K562 (cell line): Measurements from ENCODE around the gene JADE2. TPM values are rescaled to one million over a fixed set of nuclear protein-coding genes. Genes with fewer than 3 reads are reported as not detected.
A peak's percentile ranks its signal among the peaks of the same experiment; 100 is the strongest.

ENCODE experiments used
- ATAC-seq: fragments of 200-7000 bp; cut with Tn5 transposase; 3 replicates; pipeline ENCODE4 v1.9.1; 2020; ENCODE audit warnings: moderate library complexity
- BruUV-seq: library from RNA; stranded (reverse); fragments of 400-500 nt; replicated peaks from 2 replicates; lab custom pipeline; 2021; lab: Mats Ljungman, UMichigan
- CTCF ChIA-PET: fragments of 300-600 bp; formaldehyde crosslinking; extraction: SDS; loops from one replicate; lab custom pipeline; 2021; ENCODE audit warnings: low intra/inter-chr PET ratio; lab: Yijun Ruan, JAX
- POLR2A ChIA-PET: fragments of 300-600, 350-650 bp; sonication (Branson Sonifier 250); formaldehyde crosslinking; extraction: SDS; loops from one replicate; lab custom pipeline; 2021; ENCODE audit warnings: antibody characterized with exemption, inconsistent platforms; lab: Yijun Ruan, JAX
- DNase-seq, 4 experiments: peaks; one replicate each; pipeline versions ENCODE4 v3.0.0 to v3.0.0-alpha.2; 2011 to 2018; ENCODE audit warnings: low spot score in 3 of 4, mixed read lengths in 3 of 4; ENCODE audit errors: extremely low read depth in 1 of 4
- FAIRE-seq: peaks from 2 replicates; lab custom pipeline; 2011; peaks lifted over from hg19 to GRCh38; lab: Jason Lieb, UNC
- H2AFZ ChIP-seq: 2 replicates; pipeline ENCODE4 v1.6.0; 2011; ENCODE audit warnings: low read depth, low read length, control low read depth, inconsistent platforms
- H3K27ac ChIP-seq: fragments of 200-600 bp; 3 replicates; pipeline ENCODE4 v1.8.0; 2011; ENCODE audit warnings: low read depth, mild to moderate bottlenecking, control low read depth, inconsistent platforms, low read length, moderate library complexity, mixed read lengths; ENCODE audit errors: extremely low read depth
- H3K27me3 ChIP-seq, 2 experiments: fragments of 300-600 bp in 1 of 2; 2 replicates in 1 of 2; 3 replicates in 1 of 2; pipeline versions ENCODE4 v1.6.0 to v1.8.0; 2011; ENCODE audit warnings: inconsistent platforms in 2 of 2, low read length in 2 of 2, mild to moderate bottlenecking in 1 of 2, mixed read lengths in 1 of 2, moderate library complexity in 1 of 2; ENCODE audit not compliant: control insufficient read depth in 2 of 2, insufficient read depth in 2 of 2
- H3K36me3 ChIP-seq: fragments of 300-600 bp; 3 replicates; pipeline ENCODE4 v1.8.0; 2011; ENCODE audit warnings: mild to moderate bottlenecking, low read length, inconsistent platforms; ENCODE audit not compliant: control insufficient read depth, insufficient read depth
- H3K4me1 ChIP-seq, 2 experiments: fragments of 200-600 bp in 1 of 2; replicated peaks in 1 of 2; 2 replicates in 1 of 2; 3 replicates in 1 of 2; pipeline versions ENCODE4 v1.5.1 to v1.8.0; 2011; ENCODE audit warnings: inconsistent platforms in 2 of 2, low read length in 2 of 2, mild to moderate bottlenecking in 1 of 2, mixed read lengths in 1 of 2, moderate library complexity in 1 of 2; ENCODE audit not compliant: control insufficient read depth in 2 of 2, insufficient read depth in 2 of 2
- H3K4me2 ChIP-seq: 2 replicates; pipeline ENCODE4 v1.6.1; 2011; ENCODE audit warnings: low read length, control low read depth, inconsistent platforms, mixed read lengths; ENCODE audit not compliant: insufficient read depth
- H3K4me3 ChIP-seq: fragments of 200-600 bp; sonication (generic), shearing (Covaris generic); 2 replicates; pipeline ENCODE4 v1.5.1; 2016; ENCODE audit warnings: control low read depth, inconsistent platforms
- H3K79me2 ChIP-seq: fragments of 200-600 bp; 3 replicates; pipeline ENCODE4 v1.8.0; 2011; ENCODE audit warnings: low read length, inconsistent platforms; ENCODE audit not compliant: control insufficient read depth, insufficient read depth
- H3K9ac ChIP-seq, 2 experiments: 2 replicates each; pipeline versions ENCODE4 v1.6.0 to v1.6.1; 2011; ENCODE audit warnings: low read depth in 2 of 2, low read length in 2 of 2, control low read depth in 1 of 2, inconsistent platforms in 1 of 2, mild to moderate bottlenecking in 1 of 2, mixed read lengths in 1 of 2; ENCODE audit not compliant: insufficient read depth in 1 of 2
- H3K9me1 ChIP-seq: one replicate; pipeline ENCODE4 v1.6.0; 2011; ENCODE audit warnings: inconsistent platforms, mild to moderate bottlenecking, low read length, moderate library complexity; ENCODE audit not compliant: control insufficient read depth, insufficient read depth
- H3K9me3 ChIP-seq: replicated peaks from 2 replicates; pipeline ENCODE4 v1.5.1; 2011; ENCODE audit warnings: low read depth, low read length, inconsistent platforms; ENCODE audit not compliant: control insufficient read depth, insufficient read depth
- H4K20me1 ChIP-seq: replicated peaks from 2 replicates; pipeline ENCODE4 v1.6.1; 2011; ENCODE audit warnings: low read length, inconsistent platforms, mixed read lengths; ENCODE audit not compliant: control insufficient read depth, insufficient read depth
- ATF2 ChIP-seq: sonication (generic); formaldehyde crosslinking; IDR thresholded peaks from 2 replicates; pipeline ENCODE4 v1.8.1; 2022; ENCODE audit warnings: missing genetic modification reagents
- ELK1 ChIP-seq: sonication (generic); formaldehyde crosslinking; IDR thresholded peaks from 2 replicates; pipeline ENCODE4 v1.8.1; 2022; ENCODE audit warnings: missing genetic modification reagents
- GABPB2 ChIP-seq: fragments of 250-450 bp; sonication (Bioruptor Pico); conservative IDR thresholded peaks from 2 replicates; pipeline ENCODE4 v1.5.1; 2021; ENCODE audit warnings: mild to moderate bottlenecking
- IFI16 ChIP-seq: fragments of 250-450 bp; sonication (Bioruptor Pico); IDR thresholded peaks from 2 replicates; pipeline ENCODE4 v2.1.2; 2022; ENCODE audit warnings: mild to moderate bottlenecking, inconsistent platforms
- LCOR ChIP-seq: sonication (generic); formaldehyde crosslinking; IDR thresholded peaks from 2 replicates; pipeline ENCODE4 v1.8.0; 2022; ENCODE audit warnings: mild to moderate bottlenecking, missing genetic modification reagents
- MAFF ChIP-seq: IDR thresholded peaks from 2 replicates; pipeline ENCODE4 v1.6.1; 2012; ENCODE audit warnings: low read length, improper control_type of control experiment
- MAFG ChIP-seq: fragments of 450-650 bp; conservative IDR thresholded peaks from 2 replicates; pipeline ENCODE4 v1.6.1; 2016; ENCODE audit warnings: missing genetic modification characterization, missing compliant biosample characterization
- MAFK ChIP-seq: IDR thresholded peaks from 2 replicates; pipeline ENCODE4 v1.6.1; 2011; ENCODE audit warnings: low read length, improper control_type of control experiment
- ZBTB11 ChIP-seq, 3 experiments: fragments of 200-800 bp in 1 of 3; fragments of 250-450 bp in 1 of 3; fragments of 450-650 bp in 1 of 3; sonication (Bioruptor Pico) in 1 of 3; sonication (Bioruptor generic) in 1 of 3; formaldehyde crosslinking in 1 of 3; IDR thresholded peaks; 2 replicates each; pipeline versions ENCODE4 v1.6.1 to v1.8.0; 2016 to 2022; ENCODE audit warnings: mild to moderate bottlenecking in 2 of 3, missing genetic modification characterization in 2 of 3, missing compliant biosample characterization in 1 of 3, moderate library complexity in 1 of 3
- ZBTB9 ChIP-seq: fragments of 450-650 bp; formaldehyde crosslinking; IDR thresholded peaks from 2 replicates; pipeline ENCODE4 v1.4.0; 2020; ENCODE audit warnings: mild to moderate bottlenecking, moderate library complexity
- ZNF212 ChIP-seq: fragments of 450-650 bp; formaldehyde crosslinking; IDR thresholded peaks from 2 replicates; pipeline ENCODE4 v1.4.0; 2020; ENCODE audit warnings: mild to moderate bottlenecking
- ZNF311 ChIP-seq: fragments of 250-450 bp; sonication (Bioruptor Pico); IDR thresholded peaks from 2 replicates; pipeline ENCODE4 v1.4.0; 2020; ENCODE audit warnings: mild to moderate bottlenecking, moderate library complexity
- ZNF584 ChIP-seq: fragments of 200-800 bp; sonication (Bioruptor generic); IDR thresholded peaks from 2 replicates; pipeline ENCODE4 v1.6.1; 2016; ENCODE audit warnings: low read depth, mild to moderate bottlenecking, missing genetic modification characterization, missing compliant biosample characterization
- WGBS: fragments of 100-300 bp; shearing (Covaris generic); methylation state at CpG from one replicate; pipeline ENCODE4 v1.1.6; 2016; ENCODE audit warnings: low coverage, mixed read lengths; ENCODE audit not compliant: insufficient coverage; ENCODE audit errors: missing lambda C conversion rate; 5-methylcytosine and 5-hydroxymethylcytosine counted together
- in situ Hi-C: fragments of 300-500 bp; cut with MboI; formaldehyde crosslinking; loops from 4 replicates; pipeline ENCODE4 v1.15.0; 2018; ENCODE audit warnings: inconsistent platforms, mixed read lengths
- intact Hi-C: fragments of 100-400 bp; cut with micrococcal nuclease; formaldehyde crosslinking; loops from 2 replicates; pipeline ENCODE4 v1.14.2; 2022
- polyA plus RNA-seq, 8 experiments: library from polyadenylated mRNA; depleted of rRNA in 4 of 8; stranded (reverse) in 5 of 8; unstranded in 3 of 8; fragments of >200 nt; fragmentation: Nextera tagmentation in 2 of 8; fragmentation: Illumina TruSeq in 1 of 8; extraction: Ambion mirVana in 2 of 8; extraction: Trizol in 1 of 8; gene quantifications; 2 replicates each; pipeline versions ENCODE4 v1.2.1 to v1.2.3, GENCODE V29; 2011 to 2014; ENCODE audit warnings: inconsistent platforms in 1 of 8, missing spikeins in 1 of 8
- total RNA-seq, 7 experiments: library from RNA; depleted of rRNA in 6 of 7; stranded (reverse); fragments of >200 nt in 6 of 7; fragmentation: Illumina TruSeq in 2 of 7; extraction: Trizol in 2 of 7; gene quantifications; 2 replicates each; pipeline versions ENCODE4 v1.2.1 to v1.2.3, GENCODE V29; 2011 to 2021; ENCODE audit warnings: low replicate concordance in 1 of 7

JADE2 gene
- total and polyA plus RNA-seq, 9 of the 15 experiments (the other 6 are each of a cell fraction or from before 2014, with no cell fraction given) = 0.50 to 23.3 (median 9.1) TPM

GRCh38 chr5:134566741-134567221 is 41.3 kb downstream of the JADE2 start:
- H3K36me3 ChIP-seq = peaks cover 54% of the 10 kb centered on the region; the same call in 1 of the 3 replicates
- no peak for ATAC-seq
- H3K4me1 ChIP-seq = peaks cover 0 to 7% of the 10 kb centered on the region in 2 experiments; a peak in 2 of 5 replicates
- no peaks in the 10 kb centered on the region; the same call in 1 of the 2 replicates for H4K20me1 ChIP-seq
- H3K27me3 ChIP-seq = no peaks in the 10 kb centered on the region; a peak in 1 of 5 replicates
- intact Hi-C loops (no loop called here), in situ Hi-C loops (no loop called here)
- H2AFZ ChIP-seq = no peak overlapping the region
- peaks cover 2% of the 10 kb centered on the region for H3K9me1 ChIP-seq
- H3K9ac ChIP-seq = peak overlapping the region in 1 of 2 experiments; percentile 64; a peak in 2 of 4 replicates
- TF ChIP-seq GABPB2 (CRISPR knock-in tag) = no peak
- no peak for TF ChIP-seq MAFK
- TF ChIP-seq ZNF212 (CRISPR knock-in tag) = no peak
- no peak for TF ChIP-seq MAFG (tag)
- TF ChIP-seq ELK1 (CRISPR knock-in tag) = no peak
- no peak for TF ChIP-seq ZBTB11 (CRISPR knock-in tag; IDR thresholded peaks at IDR 0.05)
- TF ChIP-seq LCOR (CRISPR knock-in tag) = no peak
- no peak for TF ChIP-seq ZNF311
- TF ChIP-seq ATF2 = no peak
- no peak for TF ChIP-seq ZBTB9 (CRISPR knock-in tag)
- TF ChIP-seq MAFF = no peak
- no peak for TF ChIP-seq ZNF584 (CRISPR knock-in tag)
- no peak for TF ChIP-seq IFI16 (CRISPR knock-in tag)
- TF ChIP-seq, all 486 proteins: peak for 0
- 68% methylated on average over 13 of the region's 13 CpGs for WGBS
- Histone ChIP-seq H3K79me2 (no peaks in the 10 kb centered on the region), H3K9me3 (no peaks in the 10 kb centered on the region), H3K4me3 (no peak overlapping the region), H3K27ac (no peak overlapping the region), H3K4me2 (no peak overlapping the region)
- CTCF ChIA-PET = no interaction called here
- POLR2A ChIA-PET = interaction anchor here (0.6 to 0.7 kb wide), 3 partner anchors 11 to 130 kb away, joined by 3 to 4 read pairs (median 3); no protein-coding TSS in a partner anchor
- no peak for FAIRE-seq
- no peak for DNase-seq
- BruUV-seq = no TSS peak
